HG03558 (cell line): ENCODE data around the gene RPTOR.

Source experiments
- ATAC-seq: cut with Tn5 transposase; IDR thresholded peaks from one replicate; pipeline ENCODE4 v1.9.1; 2021; ENCODE audit warnings: moderate number of reproducible peaks; ENCODE audit not compliant: unreplicated experiment; ENCODE audit errors: extremely low read depth

The RPTOR gene

DNA sequence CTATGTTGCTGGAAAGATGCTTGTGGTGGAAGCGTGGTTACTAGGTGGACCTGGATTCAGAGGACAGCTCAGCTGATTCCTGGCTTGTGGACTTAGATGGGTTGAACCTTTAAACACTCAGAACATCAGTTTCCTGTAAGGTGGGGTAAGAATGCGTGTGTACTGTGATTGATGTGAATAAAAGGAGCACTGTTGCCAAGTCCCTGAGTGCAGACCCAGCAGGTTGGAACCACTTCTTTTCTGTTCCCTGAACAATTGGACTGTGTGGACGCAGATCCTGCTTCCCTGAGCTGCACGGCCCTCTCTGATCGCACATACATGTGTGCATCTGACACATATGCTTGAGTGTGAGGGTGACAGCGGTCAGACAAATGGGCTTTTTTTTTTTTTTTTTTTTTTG is 37.5 kb downstream of the RPTOR start:
- ATAC-seq, result no peak

DNA sequence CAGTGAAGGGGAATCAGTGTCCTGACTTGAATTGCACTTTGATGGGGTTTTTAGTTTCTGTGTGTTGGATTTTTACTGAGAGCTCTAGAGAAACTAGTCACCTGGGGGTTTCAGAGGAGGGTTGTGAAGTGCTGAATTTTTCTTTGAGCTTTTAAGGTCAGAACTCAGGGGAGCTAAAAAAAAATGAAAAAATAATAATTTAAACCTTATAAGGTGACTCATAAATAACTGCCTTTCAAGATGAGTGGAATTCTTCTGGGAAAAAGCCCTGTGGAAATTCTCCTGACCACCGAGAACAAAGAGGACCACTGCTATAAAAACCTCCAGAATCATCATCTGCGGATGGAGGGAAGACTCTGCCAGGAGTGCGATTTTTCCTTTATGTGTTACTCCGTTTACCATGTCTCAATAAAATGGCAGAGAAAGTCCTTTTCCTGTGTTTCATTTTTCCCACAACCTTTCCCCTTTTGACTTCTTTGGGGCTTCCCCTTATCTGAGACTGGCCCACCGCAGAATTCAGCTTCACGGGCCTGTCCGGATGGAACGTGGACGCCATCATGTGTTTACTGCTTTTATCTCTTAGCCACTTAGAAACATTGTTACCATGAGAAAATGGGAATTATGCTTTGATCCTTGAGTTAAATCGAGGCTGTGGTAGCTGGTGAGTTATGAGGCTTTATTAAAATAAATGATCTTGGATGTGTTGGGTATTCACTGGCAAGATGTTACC is 39.7 kb downstream of the RPTOR start:
- no peak for ATAC-seq

DNA sequence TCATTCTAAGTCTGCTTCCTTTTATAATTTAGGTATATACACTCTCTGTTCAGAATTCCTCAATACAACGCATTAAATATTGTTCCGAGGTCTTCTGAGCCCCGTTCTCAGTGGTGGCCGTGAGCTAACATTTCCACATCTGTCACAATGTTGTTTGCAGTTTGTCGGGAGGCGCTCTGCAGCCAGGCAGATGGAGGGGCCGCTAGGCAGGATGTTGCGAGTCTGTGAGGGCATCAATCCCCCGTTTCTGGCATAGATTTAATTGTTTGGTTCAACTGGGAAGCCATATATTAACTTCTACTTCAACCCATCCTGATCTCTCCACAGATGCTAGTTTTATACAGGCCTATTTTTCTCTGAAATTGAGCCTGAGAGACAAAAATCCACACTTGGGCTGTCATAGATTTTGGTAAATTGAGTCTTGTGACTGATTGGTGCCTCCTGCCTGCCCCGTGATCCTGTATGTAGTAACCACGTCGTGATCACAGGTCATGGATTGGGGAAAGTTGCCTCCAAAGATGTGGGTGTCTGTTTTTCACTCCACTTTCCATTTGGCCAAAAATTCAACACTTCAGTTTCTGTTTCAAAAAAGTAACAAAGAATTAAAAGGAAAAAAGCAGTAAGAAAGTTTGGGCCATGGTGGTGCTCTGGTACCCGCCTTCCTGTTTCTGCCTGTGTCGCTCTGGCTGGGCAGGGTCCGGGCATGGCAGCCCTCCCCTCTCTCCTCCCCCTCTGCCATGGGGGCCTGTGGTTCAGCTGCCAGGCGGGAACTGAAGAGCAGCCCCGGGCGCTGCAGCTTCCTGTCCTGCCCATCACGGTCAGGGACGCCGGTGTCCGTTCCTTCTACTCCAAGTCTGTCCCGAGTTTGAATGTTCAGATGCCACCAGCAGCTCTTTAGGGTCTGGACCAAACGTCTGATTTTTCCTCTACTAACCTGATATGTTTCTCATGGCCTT is 41.5 kb downstream of the RPTOR start:
- no peak for ATAC-seq

- ATAC-seq, result no peak
These were observed 42.2 kb downstream of the RPTOR start for GRCh38 chr17:80586846-80587228.

GRCh38 chr17:80588702-80589383 is 44.2 kb downstream of the RPTOR start:
- ATAC-seq, result no peak

GRCh38 chr17:80591788-80592187 is 47.1 kb downstream of the RPTOR start:
- ATAC-seq, result no peak

DNA sequence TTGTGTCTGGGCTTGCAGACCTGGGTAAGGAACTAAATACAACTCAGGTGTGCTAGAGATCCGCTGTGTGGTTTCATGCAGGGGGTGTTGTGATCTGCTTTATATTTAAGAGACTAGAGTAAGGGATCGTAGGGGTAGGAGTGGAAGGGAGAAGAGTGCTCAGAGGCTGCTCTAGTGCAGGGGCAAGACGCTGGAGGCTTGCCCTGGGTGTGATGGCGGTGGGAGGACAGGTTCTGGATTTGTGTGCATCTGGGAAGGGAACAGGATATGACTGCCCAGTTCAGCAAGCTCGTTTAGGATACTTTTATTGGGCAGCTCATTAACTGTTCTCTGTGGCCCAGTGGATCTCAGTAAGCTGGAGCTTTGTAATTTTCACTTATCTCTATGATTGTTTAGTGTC is 47.6 kb downstream of the RPTOR start:
- ATAC-seq, result no peak

DNA sequence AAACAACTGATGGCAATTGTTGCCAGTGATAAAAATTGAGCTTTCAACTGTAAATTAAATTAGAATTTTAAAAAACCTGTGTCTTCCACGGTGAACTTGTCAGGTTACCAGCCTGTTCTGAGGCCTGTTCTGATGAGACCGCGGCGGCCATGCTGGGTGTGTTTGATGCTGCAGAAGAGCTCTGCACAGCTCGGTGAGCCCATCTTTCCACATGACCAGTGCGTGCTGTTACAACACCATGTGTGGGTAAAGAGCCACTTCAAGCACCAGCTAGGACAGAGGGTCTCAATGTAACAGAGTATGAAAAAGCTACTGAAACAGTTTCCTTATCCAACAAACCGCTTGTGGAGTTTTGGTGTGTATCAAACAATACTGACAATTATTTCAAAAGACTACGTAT is 48.5 kb downstream of the RPTOR start:
- ATAC-seq, result no peak

- no peak for ATAC-seq
These were observed 50.0 kb downstream of the RPTOR start for GRCh38 chr17:80594431-80595269.

DNA sequence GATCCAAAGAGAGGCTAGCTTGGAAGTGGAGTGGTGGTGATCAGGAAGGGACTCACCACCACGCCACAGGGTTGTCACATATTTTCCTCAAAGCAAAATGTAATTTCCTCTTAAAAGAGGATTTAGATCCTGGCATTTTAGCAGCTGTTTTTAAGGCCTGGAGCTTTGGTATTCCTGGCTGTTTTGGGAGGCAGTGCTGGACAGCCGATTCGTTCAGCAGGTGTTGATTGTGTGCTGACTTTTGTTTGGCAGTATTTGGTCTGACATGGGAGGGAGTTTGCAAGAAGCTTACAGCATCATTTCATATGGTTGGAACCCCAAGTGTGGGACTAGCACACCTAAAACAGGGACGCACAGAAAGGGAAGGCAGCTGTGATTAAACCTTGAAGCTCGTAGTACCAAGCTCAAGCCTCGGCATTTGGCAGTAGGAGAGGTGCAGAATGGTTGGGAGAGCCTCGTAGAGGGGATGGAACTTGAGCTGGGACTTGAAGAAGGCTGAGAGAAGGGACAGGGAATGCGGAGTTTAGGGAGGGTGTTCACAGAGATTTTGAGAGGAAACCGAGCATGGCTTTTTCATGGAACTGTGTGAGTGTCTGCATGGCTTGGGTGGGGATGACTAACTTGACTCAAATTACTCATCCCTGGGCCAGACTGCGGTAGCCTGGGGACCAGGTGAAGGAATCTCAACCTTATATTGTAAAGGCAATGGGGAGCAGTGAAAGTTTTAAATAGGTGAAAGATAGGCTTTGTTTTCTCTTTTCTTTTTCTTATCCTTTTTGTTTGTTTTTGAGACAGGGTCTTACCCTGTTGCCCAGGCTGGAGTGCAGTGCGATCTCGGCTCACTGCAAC is 52.3 kb downstream of the RPTOR start:
- no peak for ATAC-seq

GRCh38 chr17:80598813-80599545 is 54.3 kb downstream of the RPTOR start:
- ATAC-seq, result no peak

GRCh38 chr17:80599546-80600305 is 55.1 kb downstream of the RPTOR start:
- ATAC-seq, result no peak

DNA sequence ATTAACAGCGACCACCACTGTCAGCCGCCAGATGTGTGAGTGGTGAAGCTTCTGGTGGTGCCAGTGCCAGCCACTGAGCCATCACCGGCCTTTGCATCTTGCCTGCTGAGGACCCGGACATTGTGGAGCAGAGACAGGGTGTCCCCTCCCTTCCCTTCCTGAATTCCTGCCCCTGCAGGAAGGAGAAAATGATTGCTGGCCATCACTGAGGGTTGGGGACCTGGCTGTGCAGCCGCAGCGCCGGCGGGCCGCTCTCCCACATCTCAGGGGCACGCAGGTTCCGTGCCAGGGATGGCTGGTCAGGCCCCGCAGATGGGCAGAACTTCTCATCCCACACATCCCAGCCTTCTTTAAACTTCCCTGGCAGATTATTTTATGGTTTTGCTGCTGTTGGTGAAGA is 56.5 kb downstream of the RPTOR start:
- no peak for ATAC-seq

DNA sequence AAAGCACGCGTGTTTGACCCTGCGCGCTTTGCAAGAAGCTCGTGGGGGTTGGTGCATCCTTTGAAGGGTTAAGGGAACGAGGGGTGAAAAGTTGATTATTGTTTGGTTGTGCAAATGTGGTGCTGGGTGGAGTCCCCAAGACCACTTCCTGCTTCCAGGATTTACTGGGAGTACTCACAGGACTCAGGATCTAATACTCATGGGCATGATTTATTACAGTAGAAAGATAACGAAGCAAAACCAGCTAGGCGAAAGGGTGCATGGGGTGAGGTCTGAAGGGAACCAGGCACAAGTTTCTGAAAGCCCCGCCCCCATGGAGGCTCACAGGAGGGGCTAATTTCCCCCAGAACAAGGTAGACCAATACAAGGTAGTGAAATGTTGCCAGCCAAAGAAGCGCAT is 58.8 kb downstream of the RPTOR start:
- no peak for ATAC-seq

GRCh38 chr17:80604009-80604669 is 59.5 kb downstream of the RPTOR start:
- ATAC-seq, result no peak

DNA sequence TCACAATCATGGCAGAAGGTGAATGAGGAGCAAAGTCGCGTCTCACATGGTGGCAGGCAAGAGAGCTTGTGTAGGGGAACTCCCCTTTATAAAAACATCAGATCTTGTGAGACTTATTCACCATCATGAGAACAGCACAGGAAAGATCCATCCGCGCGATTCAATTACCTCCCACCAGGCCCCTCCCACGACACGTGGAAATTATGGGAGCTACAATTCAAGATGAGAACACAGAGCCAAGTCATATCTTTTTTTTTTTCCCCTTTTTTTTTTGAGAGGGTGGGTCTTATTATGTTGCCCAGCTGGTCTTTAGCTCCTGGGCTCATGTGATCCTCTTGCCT is 60.0 kb downstream of the RPTOR start:
- ATAC-seq, result no peak

DNA sequence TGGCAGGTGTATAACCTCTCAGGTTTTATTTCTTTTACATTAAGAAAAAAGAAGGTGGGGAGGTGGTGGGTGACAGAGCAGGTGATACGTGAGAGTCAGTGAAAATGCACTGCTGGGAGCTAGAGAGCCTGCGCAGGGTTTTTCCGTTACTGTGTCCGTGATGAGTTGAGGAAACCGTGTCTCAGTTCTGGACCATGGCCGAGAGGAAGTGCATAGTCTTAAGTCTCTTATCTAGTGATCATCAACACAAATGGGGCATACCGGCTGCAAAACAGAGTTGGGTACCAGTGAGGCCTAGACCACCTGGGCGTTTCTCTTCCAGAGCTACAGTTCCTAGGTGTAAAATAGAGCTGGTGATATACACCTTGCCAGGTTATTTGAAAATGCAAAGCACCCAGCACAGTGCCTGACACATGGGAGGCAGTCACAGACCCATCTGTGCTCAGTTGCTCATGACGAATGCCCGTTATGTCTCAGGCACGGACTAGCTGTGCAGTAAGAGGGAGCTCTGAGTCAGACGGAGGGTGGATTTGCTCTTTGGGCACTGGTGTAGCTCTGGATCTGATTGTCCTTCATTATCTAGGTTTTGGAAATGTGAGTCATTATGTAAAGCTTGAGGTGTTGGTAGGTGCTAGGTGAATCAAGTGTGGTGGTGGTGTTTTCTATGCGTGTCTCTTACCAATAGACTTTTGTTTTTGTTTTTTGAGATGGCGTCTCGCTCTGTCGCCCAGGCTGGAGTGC is 60.9 kb downstream of the RPTOR start:
- ATAC-seq, result peak; percentile 52
